ENCODE measurements around the gene PPP1R37.

DNA sequence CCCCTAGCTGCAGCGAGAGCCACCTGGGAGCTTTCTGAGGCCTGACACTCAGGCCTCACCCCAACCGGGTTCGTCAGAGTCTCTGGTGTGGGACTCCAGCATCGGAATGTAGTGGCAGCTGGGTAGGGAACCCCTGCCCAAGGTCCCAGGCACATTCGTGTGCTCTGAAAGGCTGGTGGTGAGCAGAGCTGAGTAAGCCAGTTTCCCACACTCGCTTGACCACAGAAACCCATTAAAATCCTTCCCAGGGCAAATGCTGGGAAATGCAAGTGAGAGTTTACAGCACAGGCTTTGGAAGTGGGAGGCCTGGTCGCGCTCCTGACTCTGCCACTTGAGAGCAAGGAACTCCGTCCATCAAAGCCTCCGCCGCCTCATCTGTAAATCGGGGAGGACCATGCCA is 80.8 kb downstream of the PPP1R37 start:
- no peak for TF ChIP-seq RARB (CRISPR knock-in tag; IDR thresholded peaks at IDR 0.05)
- no peak for TF ChIP-seq OSR1 (CRISPR knock-in tag; IDR thresholded peaks at IDR 0.05)
